Brain microvascular endothelial cell (primary cell): Measurements from ENCODE around the gene CRYZ.
"Not testable (repeated sequence)": the region's sequence is repeated elsewhere in the genome, so short reads cannot be mapped to it uniquely, and the experiment has no call there.

Experiments used
- DNase-seq: peaks from one replicate; pipeline ENCODE4 v3.0.0-alpha.2; 2020
- H3K27ac ChIP-seq: fragments of 250-450 bp; sonication (Bioruptor Pico); 2 replicates; pipeline ENCODE4 v1.5.1; 2020; ENCODE audit warnings: mild to moderate bottlenecking, moderate library complexity
- H3K27me3 ChIP-seq: fragments of 250-450 bp; sonication (Bioruptor Pico); replicated peaks from 2 replicates; pipeline ENCODE4 v1.5.1; 2020; ENCODE audit warnings: mild to moderate bottlenecking
- H3K36me3 ChIP-seq: fragments of 250-450 bp; sonication (Bioruptor Pico); replicated peaks from 2 replicates; pipeline ENCODE4 v1.5.1; 2020; ENCODE audit warnings: mild to moderate bottlenecking
- H3K4me3 ChIP-seq: 2 replicates; pipeline ENCODE4 v1.5.1; 2011; ENCODE audit warnings: low read depth, mild to moderate bottlenecking, control low read depth, low read length, moderate library complexity
- in situ Hi-C: cut with HindIII; loops from 2 replicates; pipeline ENCODE4 v1.10.0; 2017; ENCODE audit warnings: low sequenced_read_pairs, low pct_ligation_motif_present
- TF ChIP-seq, protein P1 (sequence below): IDR thresholded peaks from 2 replicates; pipeline ENCODE4 v1.5.1; 2011; ENCODE audit warnings: low read depth, mild to moderate bottlenecking, moderate library complexity, low read length, control low read depth, inconsistent platforms; ENCODE audit errors: missing control alignments

Gene CRYZ

DNA sequence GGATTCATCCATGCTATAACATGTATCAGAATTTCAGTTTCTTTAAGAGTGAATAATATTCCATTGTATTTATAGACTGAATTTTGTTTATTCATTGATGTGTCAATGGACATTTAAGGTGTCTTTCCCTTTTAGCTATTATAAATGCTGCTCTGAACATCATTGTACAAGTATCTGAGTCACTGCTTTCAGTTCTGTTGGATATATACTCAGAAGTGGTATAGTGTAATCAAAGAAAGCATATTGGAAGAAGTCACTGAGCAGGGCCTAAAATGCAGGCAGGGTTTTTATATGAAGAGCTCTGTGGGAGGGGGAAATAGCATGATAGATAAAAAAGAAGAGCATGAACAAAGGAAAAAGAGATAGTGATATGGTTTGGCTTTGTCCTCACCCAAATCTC lies 22.6 kb upstream of the CRYZ start:
- in situ Hi-C loops: no loop called here
- no peak for DNase-seq
- no peak overlapping the region for H3K4me3 ChIP-seq
- TF ChIP-seq, protein P1, sequence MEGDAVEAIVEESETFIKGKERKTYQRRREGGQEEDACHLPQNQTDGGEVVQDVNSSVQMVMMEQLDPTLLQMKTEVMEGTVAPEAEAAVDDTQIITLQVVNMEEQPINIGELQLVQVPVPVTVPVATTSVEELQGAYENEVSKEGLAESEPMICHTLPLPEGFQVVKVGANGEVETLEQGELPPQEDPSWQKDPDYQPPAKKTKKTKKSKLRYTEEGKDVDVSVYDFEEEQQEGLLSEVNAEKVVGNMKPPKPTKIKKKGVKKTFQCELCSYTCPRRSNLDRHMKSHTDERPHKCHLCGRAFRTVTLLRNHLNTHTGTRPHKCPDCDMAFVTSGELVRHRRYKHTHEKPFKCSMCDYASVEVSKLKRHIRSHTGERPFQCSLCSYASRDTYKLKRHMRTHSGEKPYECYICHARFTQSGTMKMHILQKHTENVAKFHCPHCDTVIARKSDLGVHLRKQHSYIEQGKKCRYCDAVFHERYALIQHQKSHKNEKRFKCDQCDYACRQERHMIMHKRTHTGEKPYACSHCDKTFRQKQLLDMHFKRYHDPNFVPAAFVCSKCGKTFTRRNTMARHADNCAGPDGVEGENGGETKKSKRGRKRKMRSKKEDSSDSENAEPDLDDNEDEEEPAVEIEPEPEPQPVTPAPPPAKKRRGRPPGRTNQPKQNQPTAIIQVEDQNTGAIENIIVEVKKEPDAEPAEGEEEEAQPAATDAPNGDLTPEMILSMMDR: no peak
- no peak overlapping the region for H3K27ac ChIP-seq
- H3K27me3 ChIP-seq: no peaks in the 10 kb centered on the region
- H3K36me3 ChIP-seq: peaks cover 30% of the 10 kb centered on the region

DNA sequence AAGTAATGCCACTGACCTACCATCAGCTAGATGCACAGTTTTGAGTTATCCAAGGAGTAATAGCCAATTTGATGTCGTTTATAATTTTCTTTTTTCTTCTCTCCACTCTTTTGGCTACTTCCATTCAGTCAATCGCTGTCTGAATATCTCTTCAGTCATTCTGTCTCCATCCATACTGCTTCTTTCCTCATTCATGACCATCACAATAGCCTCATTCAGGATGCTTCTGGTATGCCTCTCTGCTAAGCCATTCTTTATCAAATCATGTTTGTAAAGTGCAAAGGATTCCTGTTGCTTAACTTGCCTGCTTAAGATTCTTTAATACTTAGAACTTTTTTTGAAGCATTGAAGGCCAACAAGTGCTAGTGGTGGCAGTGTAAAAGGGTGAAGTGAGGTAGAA lies 20.3 kb upstream of the CRYZ start:
- in situ Hi-C loops: no loop called here
- no peak overlapping the region for H3K27ac ChIP-seq
- TF ChIP-seq, protein P1: no peak
- DNase-seq: no peak
- no peaks in the 10 kb centered on the region for H3K27me3 ChIP-seq
- H3K4me3 ChIP-seq: no peak overlapping the region
- H3K36me3 ChIP-seq: peaks cover 39% of the 10 kb centered on the region

DNA sequence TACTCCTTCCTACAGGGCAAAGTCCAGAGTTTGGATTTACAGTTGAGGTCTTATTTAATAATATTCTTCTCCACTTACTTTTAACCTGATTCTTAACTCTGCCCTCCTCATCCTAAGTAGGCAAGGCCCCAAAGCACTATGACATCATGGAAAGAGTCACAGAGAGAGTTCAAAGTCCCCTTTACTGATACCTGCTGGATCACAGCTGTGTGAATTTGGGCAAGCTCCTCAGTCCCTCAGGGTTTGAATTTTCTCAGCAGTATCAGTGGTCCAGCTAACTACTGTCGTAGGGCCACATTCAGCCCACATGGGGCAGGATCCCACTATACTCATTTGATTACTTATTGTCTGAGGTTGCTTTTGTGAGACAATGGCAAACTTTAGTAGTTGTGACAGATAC lies 16.1 kb upstream of the CRYZ start:
- H3K4me3 ChIP-seq: no peak overlapping the region
- TF ChIP-seq, protein P1: no peak
- H3K27ac ChIP-seq: no peak overlapping the region
- peaks cover 39% of the 10 kb centered on the region for H3K36me3 ChIP-seq
- in situ Hi-C loops: no loop called here
- H3K27me3 ChIP-seq: no peaks in the 10 kb centered on the region
- no peak for DNase-seq

DNA sequence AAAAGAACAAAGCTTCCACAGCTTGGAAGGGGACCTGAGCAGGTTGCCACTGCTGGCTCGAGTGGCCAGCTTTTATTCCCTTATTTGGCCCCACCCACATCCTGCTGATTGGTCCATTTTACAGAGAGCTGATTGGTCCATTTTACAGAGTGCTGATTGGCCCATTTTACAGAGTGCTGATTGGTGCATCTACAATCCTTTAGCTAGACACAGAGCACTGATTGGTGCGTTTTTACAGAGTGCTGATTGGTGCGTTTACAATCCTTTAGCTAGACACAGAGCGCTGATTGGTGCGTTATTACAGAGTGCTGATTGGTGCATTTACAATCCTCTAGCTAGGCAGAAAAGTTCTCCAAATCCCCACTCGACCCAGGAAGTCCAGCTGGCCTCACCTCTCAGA lies 12.4 kb upstream of the CRYZ start:
- peaks cover 25% of the 10 kb centered on the region for H3K36me3 ChIP-seq

DNA sequence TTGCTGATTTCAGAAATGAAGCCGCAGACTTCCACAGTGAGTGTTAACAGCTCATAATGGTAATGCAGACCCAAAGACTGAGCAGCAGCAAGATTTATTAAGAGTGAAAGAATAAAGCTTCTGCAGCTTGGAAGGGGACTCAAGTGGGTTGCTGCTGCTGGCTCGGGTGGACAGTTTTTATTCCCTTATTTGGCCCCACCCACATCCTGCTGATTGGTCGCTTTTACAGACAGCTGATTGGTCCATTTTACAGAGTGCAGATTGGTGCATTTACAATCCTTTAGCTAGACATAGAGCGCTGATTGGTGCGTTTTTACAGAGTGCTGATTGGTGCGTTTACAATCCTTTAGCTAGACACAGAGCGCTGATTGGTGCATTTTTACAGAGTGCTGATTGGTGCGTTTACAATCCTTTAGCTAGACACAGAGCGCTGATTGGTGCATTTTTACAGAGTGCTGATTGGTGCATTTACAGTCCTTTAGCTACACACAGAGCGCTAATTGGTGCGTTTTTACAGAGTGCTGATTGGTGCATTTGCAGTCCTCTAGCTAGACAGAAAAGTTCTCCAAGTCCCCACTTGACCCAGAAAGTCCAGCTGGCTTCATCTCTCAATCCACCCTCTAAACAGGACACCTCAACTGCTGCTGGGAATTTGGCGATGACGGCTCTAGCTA lies 7.6 kb upstream of the CRYZ start:
- DNase-seq, in situ Hi-C loops, H3K27me3 ChIP-seq, H3K27ac ChIP-seq, H3K4me3 ChIP-seq: not testable (repeated sequence)
- peaks cover 29% of the 10 kb centered on the region for H3K36me3 ChIP-seq

More for the DNA sequence above, 12.4 kb upstream of the CRYZ start:
- H3K27ac ChIP-seq, DNase-seq, in situ Hi-C loops, H3K27me3 ChIP-seq, H3K4me3 ChIP-seq: not testable (repeated sequence)

DNA sequence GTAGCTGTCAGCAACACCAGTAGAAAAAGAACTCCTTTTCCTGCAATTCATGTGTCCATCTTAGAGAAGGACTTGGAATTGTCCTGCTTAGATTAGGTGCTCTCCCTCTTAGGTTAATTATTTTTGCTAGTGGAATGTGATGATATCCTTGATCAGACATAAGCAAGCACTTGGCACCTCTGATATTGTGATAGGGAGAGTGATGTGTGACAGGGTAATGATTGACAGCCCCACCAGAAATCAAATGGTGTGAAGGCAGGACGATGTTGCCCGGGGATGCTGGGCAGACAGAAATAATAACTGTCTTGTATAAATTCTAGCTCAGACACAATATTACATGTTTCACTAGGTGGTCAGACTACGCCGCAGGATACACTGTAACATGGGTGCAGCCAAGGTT lies 4.5 kb upstream of the CRYZ start:
- TF ChIP-seq, protein P1: no peak

More for the DNA sequence above, 4.5 kb upstream of the CRYZ start:
- in situ Hi-C loops: no loop called here
- no peak overlapping the region for H3K4me3 ChIP-seq
- DNase-seq: no peak
- H3K27me3 ChIP-seq: no peaks in the 10 kb centered on the region
- peaks cover 16% of the 10 kb centered on the region for H3K36me3 ChIP-seq
- H3K27ac ChIP-seq: no peak overlapping the region
